D341Med (cell line): ENCODE results near the gene CPSF7.
"Not testable (repeated sequence)": the region's sequence is repeated elsewhere in the genome, so short reads cannot be mapped to it uniquely, and the experiment has no call there.

ENCODE experiments used
- DNase-seq: peaks from one replicate; pipeline ENCODE4 v3.0.0; 2012; ENCODE audit warnings: low spot score

CPSF7 gene, protein sequence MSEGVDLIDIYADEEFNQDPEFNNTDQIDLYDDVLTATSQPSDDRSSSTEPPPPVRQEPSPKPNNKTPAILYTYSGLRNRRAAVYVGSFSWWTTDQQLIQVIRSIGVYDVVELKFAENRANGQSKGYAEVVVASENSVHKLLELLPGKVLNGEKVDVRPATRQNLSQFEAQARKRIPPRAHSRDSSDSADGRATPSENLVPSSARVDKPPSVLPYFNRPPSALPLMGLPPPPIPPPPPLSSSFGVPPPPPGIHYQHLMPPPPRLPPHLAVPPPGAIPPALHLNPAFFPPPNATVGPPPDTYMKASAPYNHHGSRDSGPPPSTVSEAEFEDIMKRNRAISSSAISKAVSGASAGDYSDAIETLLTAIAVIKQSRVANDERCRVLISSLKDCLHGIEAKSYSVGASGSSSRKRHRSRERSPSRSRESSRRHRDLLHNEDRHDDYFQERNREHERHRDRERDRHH

DNA sequence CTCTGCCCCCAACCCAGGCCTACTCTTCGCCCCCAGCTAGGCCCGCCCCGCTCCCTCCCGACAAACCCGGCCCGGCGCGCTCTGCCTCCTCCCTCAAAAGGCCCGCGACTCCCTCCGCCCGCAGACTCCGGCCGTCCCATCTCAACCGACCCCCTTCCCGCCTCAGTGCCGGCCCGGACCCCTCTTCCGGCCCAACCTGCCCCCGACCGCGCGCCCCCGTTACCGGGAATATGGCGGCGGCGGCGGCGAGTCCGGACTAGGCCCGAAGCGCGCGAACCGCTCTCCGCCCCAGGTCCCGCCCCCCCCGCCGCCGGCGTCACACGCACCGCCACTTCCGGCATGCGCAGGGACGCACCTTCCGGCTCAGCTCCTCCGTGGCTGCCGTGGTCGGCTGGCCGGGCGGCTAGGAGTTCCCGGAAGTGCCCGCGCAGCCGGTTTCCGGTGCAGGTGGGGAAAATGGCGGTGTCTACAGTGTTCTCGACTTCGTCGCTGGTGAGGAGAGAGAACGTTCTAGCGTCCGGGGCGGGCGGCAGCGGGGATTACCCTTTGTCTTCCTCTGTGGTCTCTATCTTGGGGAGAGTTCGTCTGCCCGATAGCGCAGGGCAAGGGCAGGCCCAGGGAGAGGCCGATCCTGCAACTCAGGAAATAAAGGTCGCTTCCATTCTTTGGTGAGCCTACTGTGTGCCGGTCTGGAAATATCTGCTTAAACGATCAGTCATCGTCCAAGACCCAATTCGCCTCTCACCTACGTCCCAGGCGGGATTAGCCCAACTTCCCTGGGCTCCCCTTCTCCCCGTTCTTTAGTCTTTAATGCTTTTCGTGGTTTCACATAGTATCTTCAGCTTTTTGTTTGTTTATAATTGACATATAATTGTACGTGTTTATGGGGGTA lies at the start of gene CPSF7, which contains the start of gene SDHAF2:
Gene CPSF7, minus strand, starts transcription at position 285 of the 892 bp plus-strand sequence. CDS start 740 bp downstream, outside the sequence.
Gene SDHAF2, plus strand, starts transcription at position 434 of the 892 bp plus-strand sequence. Its CDS starts 23 bp downstream, at position 457.
- peak; percentile 97 for DNase-seq

DNA sequence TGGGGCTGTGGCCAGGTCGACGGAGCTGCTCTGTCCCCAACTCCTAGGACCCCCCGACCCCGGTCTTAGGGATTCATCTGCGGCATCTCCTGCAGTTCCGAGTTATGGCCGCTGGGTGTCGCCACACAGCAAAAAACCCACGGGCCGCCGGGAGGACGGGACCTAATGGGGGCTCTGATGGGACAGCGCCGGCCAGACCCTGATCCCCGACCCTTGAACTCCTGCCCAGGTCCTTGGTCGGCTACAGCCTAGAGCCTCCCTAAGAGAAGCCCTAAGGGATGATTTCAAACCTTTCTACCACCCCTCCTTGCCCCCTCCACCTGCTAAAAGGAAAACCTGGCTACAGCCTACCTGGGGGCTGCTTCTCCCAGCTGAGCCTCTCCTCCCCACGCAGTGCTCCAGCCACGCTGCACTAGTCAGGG lies 48.0 kb upstream of the CPSF7 start:
- DNase-seq = peak; percentile 85

DNA sequence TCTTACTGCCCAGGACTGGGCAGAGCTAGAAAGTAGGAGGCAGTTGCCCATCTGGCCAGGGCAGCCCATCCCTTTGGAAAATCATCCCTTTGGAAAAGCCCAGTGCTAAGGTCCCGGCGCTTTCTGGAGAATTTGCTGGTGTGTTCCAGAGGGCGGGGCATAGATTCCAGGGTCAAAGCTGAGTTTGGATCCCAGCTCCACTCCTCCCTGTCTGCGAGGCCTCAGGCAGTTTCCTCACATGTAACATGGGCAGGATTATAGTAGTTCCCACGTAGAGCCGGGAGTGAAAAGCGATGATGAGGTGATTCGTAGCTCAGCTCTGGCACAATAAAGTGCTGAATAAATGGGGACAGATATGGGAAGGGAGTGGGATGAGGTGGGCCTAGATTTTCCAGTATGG lies 47.4 kb upstream of the CPSF7 start:
- DNase-seq = no peak

DNA sequence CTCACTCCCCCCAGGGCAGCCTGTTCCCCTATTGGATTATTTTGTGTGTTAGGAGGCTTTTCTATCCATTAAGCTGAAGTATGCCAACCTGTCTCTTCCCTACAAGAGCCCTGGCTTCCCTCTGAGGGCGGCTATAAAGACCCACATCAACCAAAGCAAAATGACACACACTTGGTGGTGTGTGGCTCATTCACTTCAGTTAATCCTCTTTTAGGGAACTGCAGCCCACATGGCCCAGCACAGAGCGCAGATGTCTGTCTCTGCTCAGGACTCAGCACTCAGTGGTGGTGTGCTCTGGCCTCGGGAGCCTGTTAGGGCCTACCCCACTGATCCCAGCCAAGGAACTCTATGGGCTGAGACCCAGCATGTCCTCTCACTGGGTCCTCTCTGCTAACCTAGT lies 46.6 kb upstream of the CPSF7 start:
- peak; percentile 42 for DNase-seq

DNA sequence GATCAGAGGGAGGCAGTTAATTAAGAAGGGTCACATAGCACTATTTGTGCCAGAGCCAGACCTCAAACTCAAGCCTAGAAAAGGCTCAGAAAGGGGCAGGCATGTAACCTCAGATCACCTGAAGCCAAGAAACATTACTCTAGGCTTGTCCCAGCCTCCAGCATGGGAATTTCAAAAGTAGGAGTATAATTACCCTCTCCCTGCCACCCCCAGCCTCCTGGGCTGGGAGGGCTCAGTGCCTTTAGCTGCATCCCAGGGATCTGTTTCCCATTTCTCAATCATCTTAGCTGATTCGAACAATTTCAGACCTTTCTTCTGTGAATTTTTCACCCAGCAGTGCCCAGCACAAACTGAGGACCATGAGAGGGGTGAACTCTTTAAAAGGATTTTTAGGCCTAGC lies 45.7 kb upstream of the CPSF7 start:
- DNase-seq = no peak

DNA sequence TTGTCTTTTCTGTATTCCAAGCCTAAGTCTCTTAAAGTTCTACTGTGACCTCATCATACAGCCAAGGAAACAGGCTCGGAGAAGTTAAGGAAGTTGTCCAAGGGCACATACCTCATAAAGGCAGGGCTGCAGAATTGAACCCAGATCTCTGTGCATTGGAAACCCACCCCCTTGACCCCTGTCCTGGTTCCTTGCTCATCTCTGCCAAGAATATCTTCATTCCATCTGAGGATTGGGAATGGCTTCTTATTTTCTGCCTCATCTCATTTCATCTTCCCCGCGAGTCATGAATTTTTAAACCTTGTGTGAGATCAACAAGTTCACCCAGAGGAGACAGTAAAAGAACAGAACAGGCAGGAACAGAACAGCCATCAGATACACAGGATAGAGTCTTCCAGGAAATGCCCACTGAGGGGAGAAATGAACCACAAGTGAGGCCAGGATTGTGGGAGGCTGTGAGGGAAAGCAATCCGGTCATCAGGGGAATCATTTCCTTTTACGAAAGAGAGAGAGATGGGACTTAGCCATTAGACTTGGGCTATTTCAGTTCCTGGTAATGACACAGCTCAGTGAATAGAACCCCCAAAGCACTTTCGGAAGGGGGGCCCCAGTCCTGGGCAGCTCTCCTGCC lies 44.4 kb upstream of the CPSF7 start:
- DNase-seq = no peak

DNA sequence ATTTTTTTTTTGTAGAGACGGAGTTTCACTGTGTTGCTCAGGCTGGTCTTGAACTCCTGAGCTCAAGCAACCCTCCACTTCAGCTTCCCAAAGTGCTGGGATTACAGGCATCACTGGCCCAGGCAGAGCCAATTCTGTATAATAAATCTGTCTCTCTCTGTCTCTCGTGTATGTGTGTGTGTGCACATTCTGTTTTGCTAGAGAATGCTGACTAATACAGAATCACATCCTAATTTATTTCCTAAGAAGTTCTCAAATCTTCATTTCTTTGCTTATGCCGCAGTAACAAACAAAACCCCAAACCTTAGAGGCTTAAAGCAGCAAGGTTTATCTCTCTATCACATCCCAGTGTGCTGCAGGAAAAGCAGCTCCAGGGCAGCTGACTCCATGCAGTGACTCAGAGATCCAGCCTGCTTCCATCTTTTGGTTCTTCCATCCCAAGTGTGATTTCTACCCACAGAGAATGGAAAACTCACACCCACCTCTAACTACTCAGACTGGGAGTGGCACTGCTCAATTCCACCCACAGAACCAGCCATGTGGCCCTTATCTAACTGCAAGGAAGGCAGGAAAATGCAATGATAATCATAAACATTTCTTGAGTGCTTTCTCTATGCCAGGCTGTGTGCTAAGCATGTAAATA lies 43.7 kb upstream of the CPSF7 start:
- no peak for DNase-seq

DNA sequence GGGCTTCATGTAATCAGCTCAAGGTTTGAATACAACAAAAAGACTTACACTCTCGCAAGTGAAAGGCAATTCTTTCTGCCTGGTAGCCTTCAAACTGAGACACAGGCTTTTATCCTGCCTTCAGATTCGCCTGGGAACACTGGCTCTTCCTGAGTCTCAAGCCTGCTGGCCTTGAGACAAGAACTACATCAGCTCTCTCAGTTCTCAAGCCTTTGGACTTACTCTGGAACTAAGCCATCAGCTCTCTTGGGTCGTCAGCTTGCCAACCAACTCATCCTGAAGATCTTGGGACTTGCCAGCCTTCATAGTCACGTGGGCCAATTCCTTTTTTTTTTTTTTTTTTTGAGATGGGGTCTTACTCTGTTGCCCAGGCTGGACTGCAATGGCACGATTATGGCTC lies 43.1 kb upstream of the CPSF7 start:
- no peak for DNase-seq

DNA sequence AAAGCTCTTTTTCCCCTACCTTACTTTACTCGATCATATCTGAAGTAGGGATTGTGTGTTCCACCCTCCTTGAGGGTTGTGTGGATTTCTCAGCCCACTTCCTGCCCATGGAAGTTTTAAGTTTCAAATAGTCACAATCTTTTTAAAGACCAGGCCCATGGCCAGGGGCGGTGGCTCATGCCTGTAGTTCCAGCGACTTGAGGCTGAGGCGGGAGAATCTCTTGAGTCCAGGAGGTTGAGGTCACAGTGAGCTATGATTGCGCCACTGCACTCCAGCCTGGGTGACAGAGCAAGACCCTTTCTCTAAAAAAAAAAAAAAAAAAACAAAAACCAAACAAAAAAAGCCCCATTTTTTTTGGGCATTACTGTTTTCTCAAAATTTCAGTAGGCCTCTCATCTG lies 42.5 kb upstream of the CPSF7 start:
- DNase-seq = no peak

DNA sequence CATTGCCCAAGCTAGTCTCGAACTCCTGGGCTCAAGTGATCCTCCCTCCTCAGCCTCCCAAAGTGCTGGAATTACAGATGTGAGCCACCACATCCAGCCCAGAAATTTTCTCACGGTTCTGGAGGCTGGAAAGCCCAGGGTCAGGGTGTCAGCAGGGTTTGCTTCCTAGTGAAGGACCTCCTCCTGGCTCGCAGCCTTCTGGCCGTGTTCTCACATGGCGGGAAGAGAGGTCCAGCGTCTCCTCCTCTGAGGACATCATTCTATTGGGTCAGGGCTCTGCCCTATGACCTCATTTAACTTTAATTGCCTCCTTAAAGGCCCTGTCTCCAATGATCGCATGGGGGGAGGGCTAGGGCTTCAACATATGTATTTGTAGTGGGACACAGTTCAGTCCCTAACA lies 38.2 kb upstream of the CPSF7 start:
- no peak for DNase-seq

DNA sequence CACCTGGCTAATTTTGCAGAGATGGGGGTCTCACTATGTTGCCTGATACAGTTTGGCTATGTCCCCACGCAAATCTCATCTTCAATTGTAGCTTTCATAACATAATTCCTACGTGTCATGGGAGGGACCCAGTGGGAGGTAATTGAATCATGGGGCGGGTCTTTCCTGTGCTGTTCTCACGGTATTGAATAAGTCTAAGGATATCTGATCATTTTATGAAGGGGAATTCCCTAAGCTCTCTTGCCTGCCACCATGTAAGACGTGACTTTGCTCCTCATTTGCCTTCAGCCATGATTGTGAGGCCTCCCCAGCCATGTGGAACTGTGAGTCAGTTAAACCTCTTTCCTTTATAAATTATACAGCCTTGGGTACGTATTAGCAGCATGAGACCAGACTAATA lies 37.8 kb upstream of the CPSF7 start:
- not testable (repeated sequence) for DNase-seq

DNA sequence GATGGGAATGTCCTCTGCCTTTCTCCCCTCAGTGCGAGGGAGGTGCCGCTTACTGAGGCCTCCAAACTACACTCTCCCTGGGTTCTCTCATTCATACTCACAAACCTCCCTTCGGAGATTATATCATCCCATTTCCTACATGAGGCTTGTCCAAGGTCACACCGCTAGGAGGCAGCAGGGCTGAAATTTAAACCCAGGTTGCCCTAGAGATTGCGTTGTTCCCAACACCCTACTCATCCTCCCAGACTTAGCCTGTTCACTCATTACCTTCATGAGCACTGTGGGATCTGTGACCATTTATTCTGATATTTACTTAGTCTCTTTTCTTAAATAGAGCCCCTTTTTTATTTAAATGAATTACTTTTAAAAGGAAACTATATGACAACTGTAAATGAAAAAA lies 31.2 kb upstream of the CPSF7 start:
- DNase-seq = no peak

DNA sequence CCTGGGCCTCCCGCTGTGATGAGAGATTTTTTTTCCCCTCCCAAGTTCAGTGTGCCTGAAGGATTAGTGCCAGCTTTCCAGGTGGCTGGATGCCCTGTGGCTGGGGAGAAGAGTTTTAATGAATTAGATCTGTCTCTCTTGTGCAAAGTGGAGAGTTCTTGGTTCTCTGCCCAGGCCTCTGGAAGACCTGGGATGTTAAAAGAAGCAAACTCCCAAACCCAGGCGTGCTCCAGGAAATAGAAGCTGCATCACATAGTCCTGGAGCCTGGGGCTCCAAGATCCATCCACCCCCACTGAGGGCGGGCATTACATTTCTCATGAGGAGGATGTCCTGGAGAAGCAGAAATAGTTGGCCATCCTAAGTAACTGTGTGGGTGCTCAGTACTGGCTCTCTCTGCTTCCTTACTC lies 30.7 kb upstream of the CPSF7 start:
- DNase-seq = peak; percentile 68

DNA sequence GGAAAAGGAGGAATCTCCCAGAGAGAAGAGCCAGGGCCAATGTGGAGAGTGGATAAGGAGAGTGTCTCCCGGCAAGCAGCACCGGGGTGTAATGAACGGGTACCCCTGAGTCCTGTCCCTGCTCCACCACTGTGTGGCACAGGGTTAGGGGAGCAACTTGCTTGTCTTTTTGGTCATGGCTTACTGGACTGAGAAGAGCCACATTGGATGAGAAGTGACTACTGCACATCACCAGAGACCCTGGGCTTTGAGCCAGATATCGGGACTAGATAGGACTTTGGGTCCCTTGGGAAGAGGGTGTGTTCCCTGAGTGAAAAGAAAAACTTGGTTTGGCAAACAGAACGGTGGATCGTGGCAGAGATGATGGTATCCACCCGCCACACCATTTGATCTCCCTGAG lies 24.7 kb upstream of the CPSF7 start:
- DNase-seq = peak; percentile 64

DNA sequence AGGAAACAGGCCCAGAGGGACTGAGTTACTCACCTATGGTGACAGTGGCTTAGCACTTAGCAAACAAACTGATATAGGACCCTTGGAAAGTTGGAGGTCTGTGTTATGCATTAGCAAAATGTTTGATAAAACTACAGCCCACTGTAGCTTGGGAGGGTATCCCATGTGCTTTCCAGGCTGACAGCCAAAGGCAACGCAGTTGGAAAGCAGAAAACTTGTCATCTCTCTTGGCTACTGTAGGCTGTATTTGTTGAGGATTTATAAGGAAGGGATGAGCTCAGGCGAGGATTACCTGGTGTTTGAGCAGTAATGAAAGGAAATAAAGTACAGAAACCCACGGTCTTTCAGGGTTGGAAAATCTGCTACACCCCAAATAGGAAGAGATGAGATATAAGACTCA lies 23.9 kb upstream of the CPSF7 start:
- DNase-seq = no peak

DNA sequence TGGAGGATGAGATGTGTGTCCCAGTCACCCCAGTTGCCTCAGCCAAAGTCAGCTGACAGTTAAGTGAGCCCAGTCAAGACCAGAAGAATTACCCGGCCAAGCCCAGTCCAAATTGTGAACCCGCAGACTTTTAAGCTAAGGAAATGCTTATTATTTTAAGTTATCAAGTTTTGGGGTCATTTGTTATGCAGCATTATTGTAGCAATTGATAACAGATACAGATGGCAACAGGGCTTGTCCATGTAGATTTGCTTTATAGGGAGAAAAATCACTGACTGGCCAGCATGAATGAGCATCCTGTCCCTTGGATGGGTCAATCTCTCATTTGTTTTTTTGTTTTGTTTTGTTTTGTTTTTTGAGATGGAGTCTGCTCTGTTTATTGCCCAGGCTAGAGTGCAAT lies 23.1 kb upstream of the CPSF7 start:
- DNase-seq = no peak

DNA sequence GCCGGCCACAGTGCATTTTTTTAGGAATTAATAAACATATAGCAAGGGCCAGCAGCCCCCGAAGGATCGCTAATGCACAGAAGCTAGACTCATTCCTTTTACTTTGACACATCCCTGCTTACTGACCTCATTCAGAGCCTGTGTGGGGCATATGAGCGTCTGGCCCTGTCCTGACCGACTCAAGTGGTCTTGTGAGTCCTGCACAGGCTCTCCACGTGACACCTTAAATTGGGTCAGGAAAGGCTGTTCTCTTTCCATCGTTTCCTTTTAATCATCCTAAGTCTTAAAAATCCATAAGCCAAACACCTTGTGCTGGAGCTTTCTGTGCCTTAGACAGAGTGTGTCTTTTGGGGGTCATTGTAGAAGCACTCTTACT lies 18.8 kb upstream of the CPSF7 start:
- no peak for DNase-seq

DNA sequence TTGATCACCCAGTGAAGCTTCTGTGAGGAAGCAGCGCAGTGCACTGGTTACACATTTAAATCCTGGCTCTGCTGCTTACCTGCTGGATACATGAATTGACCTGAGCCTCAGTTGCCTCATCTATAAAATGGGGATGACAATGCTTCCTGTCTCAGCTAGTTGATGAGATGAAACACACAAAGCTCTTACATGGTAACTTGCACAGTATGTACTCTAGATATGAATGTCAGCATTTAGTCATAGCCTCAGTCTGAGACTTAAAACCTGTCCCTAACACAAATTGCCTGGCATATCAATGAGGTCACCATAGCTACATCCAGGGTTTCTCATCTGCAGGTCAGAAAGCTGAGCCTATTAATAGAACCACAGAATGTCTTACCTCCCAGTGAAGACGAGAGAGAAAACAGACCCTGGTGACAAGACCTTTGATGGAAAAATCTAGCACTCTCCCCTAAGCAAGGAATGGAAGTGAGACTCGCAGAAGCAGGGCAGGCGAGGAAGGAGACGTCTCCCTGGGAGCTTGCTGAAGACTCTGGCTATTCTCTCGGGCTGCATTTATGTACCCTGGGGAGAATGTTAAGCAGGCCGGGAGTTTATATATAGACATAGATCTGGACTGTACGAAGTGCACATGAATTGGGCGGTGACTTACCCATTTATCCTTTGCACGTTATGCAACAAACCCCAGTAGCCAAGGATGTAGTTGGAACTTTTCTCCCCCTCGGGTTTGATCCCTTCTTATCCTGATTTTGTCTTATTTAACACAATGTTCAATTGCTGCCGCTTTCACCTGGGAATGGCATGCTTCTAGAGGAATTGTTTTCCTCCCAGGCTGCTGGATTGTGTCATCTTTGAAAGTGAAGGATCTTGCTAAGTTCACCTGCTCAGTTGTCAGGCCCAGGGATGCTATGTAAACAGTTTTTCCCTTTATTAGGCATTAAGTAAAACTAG lies 18.1 kb upstream of the CPSF7 start:
- no peak for DNase-seq

DNA sequence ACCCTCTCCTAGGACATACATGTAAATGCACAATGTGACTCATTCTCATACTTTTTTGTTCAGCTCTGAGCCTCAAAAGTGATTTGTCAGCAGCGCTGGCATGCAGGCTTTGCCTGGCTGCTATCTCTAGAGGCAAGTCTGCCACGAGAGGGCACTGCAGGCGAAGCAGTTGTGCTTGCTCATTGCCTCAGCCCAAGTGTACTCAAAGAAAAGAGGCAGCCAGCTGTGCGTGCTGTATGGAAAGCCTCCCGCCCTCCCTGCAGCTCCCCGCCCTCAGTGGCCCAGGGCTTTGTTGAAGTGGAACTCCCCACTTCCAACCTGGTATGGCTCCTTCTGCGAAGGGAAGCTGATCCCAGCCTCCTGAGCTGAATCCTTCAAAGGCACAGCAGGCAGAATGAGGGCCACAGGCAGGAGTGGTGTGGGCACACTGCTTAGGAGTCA lies 16.5 kb upstream of the CPSF7 start:
- DNase-seq = peak; percentile 88

DNA sequence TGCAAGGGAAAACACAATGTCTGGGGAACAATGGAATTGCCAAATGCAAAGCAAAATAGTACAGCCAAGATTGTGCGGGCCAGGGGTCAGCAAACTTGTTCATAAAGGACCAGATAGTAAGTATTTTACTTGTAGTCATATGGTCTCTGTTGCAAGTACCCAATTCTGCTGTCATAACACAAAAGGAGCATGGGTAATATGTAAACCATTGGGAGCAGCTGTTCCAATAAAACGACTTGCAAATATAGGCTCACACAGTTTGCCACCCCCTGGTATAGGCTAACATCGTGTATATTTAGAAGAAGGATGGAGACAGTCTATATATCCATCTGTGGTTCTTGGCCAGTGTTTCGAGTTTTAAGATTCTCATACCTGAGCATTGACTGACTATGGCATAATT lies 15.7 kb upstream of the CPSF7 start:
- no peak for DNase-seq

DNA sequence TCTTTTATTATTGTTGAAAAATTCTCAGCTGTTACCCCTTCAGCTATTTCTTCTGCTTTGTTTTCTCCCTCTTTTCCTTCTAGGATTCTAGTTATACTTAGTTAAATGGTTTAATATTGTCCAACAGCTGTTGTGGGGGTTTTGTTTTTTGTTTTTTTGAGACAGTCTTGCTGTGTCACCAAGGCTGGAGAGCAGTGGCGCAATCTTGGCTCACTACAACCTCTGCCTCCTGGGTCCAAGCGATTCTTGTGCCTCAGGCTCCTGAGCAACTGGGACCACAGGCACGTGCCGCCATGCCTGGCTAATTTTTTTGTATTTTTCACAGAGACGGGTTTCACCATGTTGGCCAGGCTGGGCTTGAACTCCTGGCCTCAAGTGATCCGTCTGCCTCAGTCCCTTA lies 12.8 kb upstream of the CPSF7 start:
- no peak for DNase-seq
